ENCODE data around the gene NT5DC2.

NT5DC2 gene

DNA sequence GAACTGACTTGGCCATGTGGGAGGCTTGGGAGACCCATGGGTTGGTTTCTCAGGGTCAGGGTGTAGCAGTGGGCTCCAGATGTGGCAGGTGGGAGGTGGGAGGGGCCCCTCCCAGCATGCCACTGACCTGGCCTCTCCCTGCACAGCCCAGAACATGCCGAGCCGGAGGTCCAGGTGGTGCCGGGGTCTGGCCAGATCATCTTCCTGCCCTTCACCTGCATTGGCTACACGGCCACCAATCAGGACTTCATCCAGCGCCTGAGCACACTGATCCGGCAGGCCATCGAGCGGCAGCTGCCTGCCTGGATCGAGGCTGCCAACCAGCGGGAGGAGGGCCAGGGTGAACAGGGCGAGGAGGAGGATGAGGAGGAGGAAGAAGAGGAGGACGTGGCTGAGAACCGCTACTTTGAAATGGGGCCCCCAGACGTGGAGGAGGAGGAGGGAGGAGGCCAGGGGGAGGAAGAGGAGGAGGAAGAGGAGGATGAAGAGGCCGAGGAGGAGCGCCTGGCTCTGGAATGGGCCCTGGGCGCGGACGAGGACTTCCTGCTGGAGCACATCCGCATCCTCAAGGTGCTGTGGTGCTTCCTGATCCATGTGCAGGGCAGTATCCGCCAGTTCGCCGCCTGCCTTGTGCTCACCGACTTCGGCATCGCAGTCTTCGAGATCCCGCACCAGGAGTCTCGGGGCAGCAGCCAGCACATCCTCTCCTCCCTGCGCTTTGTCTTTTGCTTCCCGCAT, 46.4 kb downstream of the NT5DC2 start:
- no peak for DNase-seq

DNA sequence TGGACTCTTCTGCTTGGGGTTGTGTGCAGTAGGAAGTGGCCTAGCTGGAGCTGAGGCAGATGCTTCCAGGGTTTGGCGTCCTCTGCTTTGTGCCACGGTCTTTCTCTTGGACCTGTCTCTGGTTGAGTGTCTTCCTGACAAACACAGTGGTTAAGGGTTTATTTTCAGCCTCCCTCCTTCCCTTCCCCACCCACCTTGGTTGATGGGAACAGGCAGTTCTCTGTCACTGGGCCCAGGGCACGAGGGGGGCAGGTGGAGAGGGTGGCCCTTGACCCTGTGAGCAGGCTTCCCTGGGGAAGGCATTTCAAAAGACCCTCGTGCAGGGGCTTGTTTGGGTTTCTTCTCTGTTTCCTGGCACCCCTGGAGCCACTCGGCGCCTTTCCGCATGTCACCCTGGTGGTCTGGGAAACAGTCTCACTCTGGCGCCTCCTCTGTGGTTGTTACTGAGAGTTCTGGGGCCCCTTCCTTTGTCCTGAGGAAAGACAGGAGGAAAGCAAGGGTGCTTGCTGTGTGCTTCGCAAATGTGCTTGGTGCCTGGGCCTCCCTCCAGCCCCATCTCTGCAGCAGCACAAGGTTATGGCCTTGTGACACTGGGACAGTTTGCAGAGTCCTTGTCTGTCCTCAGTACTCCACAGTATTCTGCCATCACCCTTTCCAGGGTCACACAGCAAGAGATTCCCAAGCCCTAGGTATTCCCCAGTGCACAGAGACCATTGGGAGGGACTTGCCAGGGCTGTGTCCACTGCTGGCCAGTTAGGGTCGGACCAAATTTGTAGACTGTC, 48.8 kb downstream of the NT5DC2 start:
- DNase-seq = no peak

DNA sequence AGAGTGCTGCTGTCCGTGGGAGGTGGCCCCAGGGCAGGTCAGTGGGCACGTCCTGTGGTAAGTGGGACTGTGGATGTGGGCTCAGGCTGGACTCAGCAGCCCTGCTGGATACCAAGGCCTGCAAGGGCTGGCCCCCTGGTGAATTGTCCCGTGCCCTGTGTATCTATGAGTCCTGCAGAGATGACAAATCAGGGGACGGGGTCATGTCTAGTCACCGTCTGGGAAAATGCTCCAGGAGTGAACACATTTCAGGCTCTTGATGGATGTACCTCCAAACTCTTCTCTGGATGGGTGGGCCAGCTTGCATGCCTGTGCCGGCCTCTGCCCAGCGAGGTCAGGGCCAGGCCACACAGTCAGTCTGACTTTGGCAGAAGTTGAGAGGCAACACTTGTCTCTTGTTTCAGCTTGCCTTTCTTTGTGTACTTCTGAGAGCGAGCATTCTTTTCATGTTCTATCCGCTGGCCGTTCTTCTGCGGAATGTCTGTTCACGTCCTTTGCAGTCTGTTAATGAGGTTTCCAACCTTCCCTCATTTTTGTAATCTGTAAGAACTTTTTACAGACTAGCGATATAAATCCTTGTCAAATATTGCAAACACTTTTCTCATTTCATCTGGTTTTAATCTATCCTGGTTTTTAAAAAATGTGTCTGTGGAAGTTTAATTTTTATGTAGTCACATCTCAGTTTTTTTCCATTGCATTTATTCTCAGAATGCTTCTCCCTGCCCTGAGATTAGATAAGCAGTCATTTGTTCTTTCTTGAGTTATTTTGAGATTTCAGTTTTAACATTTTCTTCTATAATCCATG, 49.9 kb downstream of the NT5DC2 start:
- DNase-seq = peak in 1 of 2 donors; percentile 27

DNA sequence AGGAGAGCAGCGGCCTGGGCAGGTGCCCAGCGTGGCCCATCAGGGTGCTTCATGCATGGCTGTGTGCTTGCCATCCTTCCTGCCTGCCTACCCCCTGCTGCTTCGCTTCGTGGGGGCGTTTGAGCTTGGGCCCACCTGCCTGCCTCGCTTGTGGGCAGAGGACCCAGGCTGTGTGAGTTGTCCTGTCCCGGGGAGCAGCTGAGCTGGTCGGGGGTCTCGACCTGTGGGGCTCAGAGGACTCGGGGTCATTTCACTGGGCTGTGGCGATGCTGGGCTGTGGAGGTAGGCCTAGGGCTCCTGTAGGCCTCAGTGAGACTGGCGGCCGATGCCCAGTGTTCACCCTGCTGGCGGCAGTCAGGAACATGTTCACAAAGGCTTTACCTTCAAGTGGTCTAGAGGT, 50.6 kb downstream of the NT5DC2 start:
- no peak for DNase-seq

DNA sequence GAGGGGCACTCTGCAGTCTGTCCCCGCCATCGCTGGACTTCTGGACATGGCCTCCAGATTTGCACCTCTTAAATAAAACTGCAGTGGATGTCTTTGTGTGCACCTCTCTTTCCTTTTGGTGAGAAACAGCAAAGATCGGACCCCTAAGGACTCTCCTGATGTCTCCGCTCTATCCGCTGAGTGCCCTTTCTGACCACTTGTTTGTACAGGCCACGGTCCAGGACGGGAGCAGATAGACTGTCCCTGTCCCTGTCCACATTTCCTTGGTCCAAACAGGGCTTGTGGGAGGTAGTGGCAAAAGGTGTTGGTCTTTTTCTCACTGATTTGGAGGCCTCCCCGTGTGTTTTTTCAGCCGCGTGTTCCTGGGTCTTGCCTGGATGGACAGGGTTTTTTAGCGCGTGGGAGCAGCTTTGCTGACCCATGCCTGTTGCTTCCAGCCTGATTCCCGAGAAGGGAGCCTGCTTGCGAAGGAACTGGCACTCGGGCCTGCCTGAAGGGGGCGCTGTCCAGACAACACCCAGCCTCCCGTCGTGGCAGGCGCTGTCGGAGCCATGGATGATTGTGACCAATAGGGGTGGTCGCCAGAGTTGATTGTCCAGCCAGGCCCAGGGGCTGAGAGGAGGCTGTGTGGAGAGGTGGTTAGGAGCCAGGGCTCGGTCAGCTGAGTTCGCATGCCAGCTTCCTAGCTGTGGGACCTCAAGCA, 51.7 kb downstream of the NT5DC2 start:
- DNase-seq = no peak

DNA sequence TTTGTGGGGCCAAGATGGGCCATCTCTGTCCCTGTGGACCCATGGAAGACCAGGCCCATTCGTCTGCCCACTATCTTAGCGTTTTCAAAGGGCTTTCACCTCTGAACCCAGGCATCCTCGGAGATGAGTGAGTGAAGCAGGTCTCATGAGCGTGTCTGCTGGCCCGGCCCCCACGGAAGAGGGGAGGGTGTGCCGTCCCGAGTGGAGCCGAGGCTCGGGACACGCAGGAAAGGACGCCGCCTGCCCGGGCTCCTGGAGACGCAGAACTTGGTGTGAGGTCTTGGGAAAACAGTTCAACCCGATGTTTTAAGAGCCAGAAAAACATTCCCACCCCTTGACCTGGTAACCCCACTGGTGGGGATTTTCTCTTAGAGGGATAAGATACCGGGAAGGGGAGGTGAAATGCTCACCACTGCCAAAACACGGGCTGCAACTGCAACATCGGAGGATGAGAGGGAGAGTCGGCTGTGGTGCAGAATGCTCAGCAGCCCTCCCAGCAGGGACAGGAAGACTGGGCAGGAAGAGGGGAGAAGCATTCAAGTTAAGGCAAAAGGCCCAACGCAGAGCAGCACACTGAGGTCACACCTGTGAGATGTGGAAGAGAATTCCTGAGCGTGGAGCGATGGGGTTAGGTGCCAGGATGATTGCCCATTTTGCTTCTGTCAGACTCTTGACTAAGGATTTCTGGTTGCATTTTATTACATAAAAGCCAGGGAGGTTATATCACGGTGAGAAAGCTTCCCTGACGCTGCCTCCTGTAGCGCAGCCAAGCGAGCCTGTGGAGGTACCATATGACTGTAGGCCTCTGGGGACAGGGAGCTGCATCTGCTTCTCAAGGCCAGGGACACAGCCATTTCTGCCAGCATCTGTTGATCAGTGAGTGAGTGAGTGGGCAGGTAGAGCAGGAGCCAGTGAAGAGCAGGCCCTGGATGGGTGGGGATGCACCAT, 52.6 kb downstream of the NT5DC2 start:
- DNase-seq = no peak

DNA sequence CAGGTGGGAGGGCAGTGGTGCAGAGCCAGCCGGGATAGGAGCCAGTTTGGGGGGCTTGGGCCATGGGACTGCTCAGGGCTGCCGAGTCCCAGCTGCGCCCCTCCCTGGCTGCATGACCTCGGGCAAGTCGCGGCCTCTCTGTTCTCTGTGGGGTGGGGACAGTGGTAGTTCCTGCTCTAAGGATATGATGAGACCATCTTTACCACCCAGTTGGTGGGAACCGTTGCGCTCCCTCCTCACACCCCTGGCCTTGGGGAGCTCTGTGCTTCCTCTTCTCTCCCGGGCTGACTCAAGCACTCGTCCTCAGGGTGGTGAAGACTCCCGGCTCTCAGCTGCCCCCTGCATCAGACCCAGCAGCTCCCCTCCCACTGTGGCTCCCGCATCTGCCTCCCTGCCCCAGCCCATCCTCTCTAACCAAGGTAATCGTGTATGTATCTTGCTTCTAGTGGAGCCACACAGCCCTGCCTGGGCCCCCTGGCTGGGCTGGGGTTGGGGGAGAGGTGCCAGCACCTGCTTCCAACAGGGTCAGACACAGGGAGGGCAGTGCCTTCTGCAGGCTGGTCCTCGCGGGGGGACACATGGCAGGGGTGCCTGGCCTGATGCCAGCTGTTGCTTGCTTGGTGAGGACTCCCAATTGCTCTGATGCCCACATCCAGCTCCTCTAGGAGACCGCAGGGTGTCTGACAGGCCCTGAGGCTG, 53.6 kb downstream of the NT5DC2 start:
- DNase-seq = no peak

DNA sequence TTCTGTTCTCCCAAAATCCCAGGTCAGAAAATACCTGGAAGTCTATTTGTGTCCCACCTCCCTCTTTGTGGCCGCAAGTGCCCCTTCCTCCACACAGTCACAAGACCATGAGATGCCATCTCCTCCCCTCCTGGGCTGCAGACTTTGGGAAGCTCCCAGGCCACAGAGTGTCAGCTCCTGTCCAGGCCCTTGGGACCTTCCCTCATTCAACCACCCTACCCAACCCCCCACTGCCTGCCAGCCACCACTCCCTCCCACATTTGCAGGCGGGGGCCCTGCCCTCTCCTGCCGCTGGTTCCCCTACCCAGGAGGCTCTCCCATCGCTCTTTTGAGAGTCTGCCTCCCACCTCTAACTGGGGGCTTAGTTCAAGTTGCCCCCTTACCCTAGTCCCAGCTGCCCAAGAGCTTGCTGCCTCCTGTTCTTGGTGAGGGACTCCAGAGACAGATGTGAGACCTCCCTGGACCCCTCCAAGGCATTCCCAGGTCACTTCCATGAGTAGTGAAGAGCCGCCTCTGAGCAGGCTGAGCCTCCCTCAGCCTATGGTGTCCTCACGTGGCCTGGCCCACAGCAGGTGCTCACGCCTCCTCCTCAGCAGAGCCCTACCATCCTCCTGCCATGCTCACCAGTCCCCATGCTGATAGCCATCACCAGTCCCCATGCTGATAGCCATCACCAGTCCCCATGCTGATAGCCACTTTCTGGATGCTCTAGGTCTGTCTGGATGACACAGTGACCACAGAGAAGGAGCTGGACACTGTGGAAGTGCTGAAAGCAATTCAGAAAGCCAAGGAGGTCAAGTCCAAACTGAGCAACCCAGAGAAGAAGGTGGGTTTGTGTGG, 54.4 kb downstream of the NT5DC2 start:
- DNase-seq = no peak

DNA sequence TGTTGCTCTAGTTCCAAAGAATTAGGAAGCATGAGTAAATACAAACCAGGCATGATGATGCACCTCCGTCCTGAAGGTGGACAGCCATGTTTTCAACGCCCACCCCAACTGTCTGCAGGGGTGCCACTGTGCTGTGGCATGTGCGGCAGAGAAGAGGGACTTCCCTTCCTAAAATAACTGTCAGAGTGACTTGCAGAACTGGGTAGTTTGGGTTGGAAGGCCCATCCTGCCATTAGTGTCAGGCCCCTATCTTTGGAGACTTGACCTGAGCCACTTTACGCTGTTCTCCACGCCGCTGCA, 55.9 kb downstream of the NT5DC2 start:
- DNase-seq = no peak

DNA sequence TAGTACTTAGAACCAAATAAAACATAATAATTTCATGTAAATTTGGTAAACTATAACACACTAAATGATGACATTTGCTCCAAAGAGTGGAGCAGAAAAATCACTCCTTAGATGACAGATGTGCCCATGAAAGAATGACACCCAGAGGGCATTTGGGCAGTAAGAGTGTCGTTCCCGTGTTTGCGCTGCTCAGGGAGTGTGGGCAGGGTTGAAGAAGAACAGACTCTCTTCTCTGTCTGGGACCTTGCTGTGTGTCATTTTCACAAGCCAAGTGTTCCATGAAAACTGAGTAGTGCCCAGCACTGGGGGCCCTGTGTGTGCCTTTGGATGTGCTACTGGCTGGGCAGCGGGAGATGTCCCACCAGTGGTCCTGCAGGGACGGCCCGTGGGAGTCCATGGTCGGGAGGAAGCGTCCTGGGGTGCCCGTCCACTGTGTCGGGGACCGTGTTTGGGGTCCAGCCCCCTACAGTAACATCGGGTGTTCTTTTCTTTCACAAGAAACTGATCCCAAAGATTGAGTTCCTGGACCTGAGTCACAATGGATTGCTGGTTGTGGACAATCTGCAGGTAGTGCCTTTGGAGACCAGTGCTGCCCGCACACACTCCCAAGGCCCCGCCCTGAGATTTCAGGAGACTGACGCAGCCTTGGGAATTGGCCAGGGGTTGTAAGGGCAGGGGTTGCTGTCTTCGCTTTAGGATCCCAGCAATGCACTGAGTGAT, 56.4 kb downstream of the NT5DC2 start:
- DNase-seq = no peak
